BJ (cell line): ENCODE data around the gene FAM107B. TPM values are rescaled to one million over a fixed set of nuclear protein-coding genes. Genes with fewer than 3 reads are reported as not detected.

Source experiments
- CTCF ChIA-PET: fragments of 350-600 bp; formaldehyde crosslinking; extraction: SDS; loops from one replicate; lab custom pipeline; 2021; ENCODE audit warnings: antibody characterized with exemption, inconsistent platforms; lab: Yijun Ruan, JAX
- POLR2A ChIA-PET: fragments of 300-600 bp; sonication (Branson Sonifier 250); formaldehyde crosslinking; extraction: SDS; loops from one replicate; lab custom pipeline; 2021; ENCODE audit warnings: antibody characterized with exemption; lab: Charles Lee
- DNase-seq: peaks from one replicate; pipeline ENCODE4 v3.0.0-alpha.2; 2011; ENCODE audit warnings: low read depth
- H3K27me3 ChIP-seq: 2 replicates; pipeline ENCODE4 v1.6.0; 2011; ENCODE audit warnings: low read length; ENCODE audit not compliant: control insufficient read depth, insufficient read depth
- H3K36me3 ChIP-seq: 2 replicates; pipeline ENCODE4 v1.5.1; 2011; ENCODE audit warnings: low read length; ENCODE audit not compliant: control insufficient read depth, insufficient read depth
- H3K4me3 ChIP-seq: 2 replicates; pipeline ENCODE4 v1.5.1; 2011; ENCODE audit warnings: low read depth, mild to moderate bottlenecking, control low read depth, low read length
- polyA plus RNA-seq: library from polyadenylated mRNA; depleted of rRNA; stranded (reverse); fragments of >200 nt; gene quantifications from 2 replicates; pipeline ENCODE4 v1.2.3, GENCODE V29; 2011
- TF ChIP-seq, protein P1 (sequence below): IDR thresholded peaks from 2 replicates; pipeline ENCODE4 v1.5.1; 2011; ENCODE audit warnings: low read depth, mild to moderate bottlenecking, control low read depth, inconsistent platforms, low read length, moderate library complexity; ENCODE audit not compliant: insufficient read depth

FAM107B gene
- polyA plus RNA-seq, 1 experiment, result 11.3 TPM

DNA sequence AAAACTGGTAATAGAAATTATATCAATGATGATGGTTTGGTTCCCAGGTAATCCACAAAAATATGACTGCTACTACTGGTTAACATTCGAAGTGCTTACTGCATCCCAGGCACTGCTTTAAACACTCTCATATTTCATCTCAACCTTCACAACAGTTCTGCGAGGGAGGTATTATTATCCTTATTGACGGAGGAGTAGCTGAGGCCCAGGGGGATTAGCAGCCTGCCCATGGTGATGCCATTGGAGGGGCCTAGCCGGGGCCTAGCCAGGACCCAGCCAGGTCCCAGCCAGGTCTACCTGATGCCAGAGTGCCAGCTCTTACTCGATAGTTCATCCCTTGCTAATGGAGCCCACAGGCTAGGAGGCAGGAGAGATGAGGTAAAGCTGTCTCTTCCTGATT is 217.1 kb downstream of the FAM107B start:
- no peak for DNase-seq
- no peaks in the 10 kb centered on the region; the same call in 1 of the 2 replicates for H3K36me3 ChIP-seq
- CTCF ChIA-PET, result interaction anchor here (0.8 kb wide), 1 partner anchor 15 kb away, joined by 3 read pairs; no protein-coding TSS in a partner anchor
- H3K27me3 ChIP-seq, result no peaks in the 10 kb centered on the region
- H3K4me3 ChIP-seq, result no peak overlapping the region
- TF ChIP-seq, protein P1, sequence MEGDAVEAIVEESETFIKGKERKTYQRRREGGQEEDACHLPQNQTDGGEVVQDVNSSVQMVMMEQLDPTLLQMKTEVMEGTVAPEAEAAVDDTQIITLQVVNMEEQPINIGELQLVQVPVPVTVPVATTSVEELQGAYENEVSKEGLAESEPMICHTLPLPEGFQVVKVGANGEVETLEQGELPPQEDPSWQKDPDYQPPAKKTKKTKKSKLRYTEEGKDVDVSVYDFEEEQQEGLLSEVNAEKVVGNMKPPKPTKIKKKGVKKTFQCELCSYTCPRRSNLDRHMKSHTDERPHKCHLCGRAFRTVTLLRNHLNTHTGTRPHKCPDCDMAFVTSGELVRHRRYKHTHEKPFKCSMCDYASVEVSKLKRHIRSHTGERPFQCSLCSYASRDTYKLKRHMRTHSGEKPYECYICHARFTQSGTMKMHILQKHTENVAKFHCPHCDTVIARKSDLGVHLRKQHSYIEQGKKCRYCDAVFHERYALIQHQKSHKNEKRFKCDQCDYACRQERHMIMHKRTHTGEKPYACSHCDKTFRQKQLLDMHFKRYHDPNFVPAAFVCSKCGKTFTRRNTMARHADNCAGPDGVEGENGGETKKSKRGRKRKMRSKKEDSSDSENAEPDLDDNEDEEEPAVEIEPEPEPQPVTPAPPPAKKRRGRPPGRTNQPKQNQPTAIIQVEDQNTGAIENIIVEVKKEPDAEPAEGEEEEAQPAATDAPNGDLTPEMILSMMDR, result no peak
- POLR2A ChIA-PET, result no interaction called here

DNA sequence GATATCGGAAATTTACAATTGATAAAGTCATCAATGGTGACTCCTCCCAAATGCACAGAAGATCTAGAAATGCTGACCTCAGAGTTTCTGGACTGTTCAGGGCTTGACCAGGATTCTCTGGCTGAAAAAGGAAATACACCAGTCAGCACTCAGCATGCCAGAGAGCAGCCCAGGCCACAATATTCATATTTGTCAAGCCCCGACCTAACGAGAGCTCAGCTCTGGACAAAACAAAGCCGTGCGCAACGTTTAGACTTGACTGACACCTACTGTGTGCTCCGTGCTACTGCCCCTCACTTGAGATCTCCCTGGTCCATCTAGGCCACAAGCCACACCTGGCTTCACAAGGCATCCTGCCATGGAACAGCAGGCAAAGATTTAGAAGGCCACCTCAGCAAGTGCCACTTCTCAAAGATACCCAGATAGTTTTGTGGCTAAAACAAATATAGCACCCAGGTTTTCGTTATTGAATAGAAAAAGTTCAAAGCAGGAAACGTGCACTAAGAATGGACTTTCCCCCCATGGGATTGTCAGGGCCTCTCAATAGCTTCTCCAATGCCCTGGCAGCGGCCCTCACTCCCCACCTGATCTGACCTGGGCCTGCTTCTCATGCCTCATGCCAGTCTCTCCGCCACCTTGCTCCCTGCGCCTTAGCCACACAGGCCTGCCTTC is 218.3 kb downstream of the FAM107B start:
- ChIA-PET CTCF (interaction anchor here (0.9 to 1.5 kb wide), 2 partner anchors 14 to 18 kb away, joined by 3 read pairs; no protein-coding TSS in a partner anchor), POLR2A (no interaction called here)
- no peak overlapping the region for H3K4me3 ChIP-seq
- no peak for DNase-seq
- H3K36me3 ChIP-seq, result no peaks in the 10 kb centered on the region; the same call in 1 of the 2 replicates
- H3K27me3 ChIP-seq, result no peaks in the 10 kb centered on the region
- TF ChIP-seq, protein P1, result no peak

DNA sequence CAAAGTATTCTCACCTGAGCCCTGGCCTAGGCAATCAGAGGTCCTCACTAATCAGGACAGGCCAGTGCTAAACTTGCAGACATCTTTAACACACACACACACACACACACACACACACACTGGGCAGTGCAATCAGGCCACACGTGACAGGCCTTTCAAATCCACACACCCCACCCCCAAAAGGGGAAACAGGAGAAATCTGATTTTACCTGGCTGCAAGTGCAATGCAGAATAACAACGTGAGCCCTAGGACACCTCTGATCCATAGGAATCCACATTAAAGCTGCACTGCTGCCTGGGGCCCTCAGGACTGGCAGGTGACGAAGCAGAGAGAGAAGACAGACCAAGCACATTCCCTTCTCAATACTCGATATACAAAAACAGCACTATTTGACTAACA is 218.9 kb downstream of the FAM107B start:
- H3K4me3 ChIP-seq, result no peak overlapping the region
- no peaks in the 10 kb centered on the region; the same call in 1 of the 2 replicates for H3K36me3 ChIP-seq
- no peaks in the 10 kb centered on the region for H3K27me3 ChIP-seq
- ChIA-PET CTCF (interaction anchor here (1.5 kb wide), 1 partner anchor 18 kb away, joined by 3 read pairs; no protein-coding TSS in a partner anchor), POLR2A (no interaction called here)
- TF ChIP-seq, protein P1, result no peak
- DNase-seq, result no peak

DNA sequence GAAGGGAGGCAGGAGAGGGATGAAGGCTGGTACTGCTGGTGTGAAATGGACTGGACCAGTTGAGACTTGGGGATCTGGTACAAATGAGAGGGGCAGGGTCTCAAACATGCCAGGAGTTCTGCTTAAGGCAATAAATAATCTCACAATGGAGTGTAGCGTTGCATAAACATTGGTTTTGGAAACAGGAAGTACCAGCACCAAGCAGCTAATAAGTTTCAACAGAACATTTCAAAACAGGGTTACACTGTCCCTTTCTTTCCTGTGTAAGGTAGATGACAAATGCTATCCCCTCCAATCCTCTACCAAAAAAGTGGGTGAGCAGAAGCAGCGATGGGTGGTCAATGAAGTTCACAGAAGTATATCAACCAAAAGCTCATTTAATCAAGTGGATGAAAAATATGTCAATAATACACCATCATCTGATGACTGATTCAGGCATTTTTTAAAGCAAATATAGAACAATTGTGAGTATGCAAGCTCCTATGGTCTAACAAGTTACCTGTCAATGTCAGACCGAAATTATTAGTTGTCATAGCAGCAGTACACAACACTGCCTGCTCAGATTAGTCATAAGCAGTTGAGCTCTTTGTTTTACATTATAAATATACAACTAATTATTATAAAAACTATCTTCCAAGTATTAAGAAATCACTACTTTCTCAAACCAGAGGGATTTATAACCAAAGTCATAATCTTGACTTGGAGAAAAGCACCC is 220.0 kb downstream of the FAM107B start:
- no peak for DNase-seq
- no peaks in the 10 kb centered on the region for H3K27me3 ChIP-seq
- ChIA-PET POLR2A (no interaction called here), CTCF (interaction anchor here (0.7 to 1.6 kb wide), 4 partner anchors 11 to 23 kb away, joined by 3 to 6 read pairs (median 4); no protein-coding TSS in a partner anchor)
- H3K4me3 ChIP-seq, result no peak overlapping the region
- TF ChIP-seq, protein P1, result no peak
- H3K36me3 ChIP-seq, result no peaks in the 10 kb centered on the region; the same call in 1 of the 2 replicates

DNA sequence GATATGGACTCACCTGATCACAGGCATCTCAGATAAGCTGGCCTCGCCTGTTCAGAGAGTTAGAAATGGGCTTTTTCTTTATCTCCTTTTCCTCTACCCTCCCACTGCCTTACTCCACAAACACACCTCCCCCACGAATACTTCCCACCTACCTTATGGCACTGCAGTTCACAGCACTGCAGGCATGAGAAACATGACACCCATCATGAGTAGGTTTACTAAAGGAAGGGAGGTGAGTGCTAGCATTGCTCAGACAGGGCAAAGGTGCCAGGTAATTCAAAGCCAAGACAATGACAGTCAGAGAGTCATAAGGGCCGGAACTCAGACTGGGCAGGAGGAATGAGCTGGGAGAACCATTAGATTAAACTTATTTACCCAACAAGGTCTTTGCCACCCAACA is 220.6 kb downstream of the FAM107B start:
- CTCF ChIA-PET, result interaction anchor here (0.7 to 1.6 kb wide), 4 partner anchors 10 to 24 kb away, joined by 3 to 6 read pairs (median 4); no protein-coding TSS in a partner anchor
- TF ChIP-seq, protein P1, result no peak

More for the DNA sequence above, 220.6 kb downstream of the FAM107B start:
- H3K27me3 ChIP-seq, result no peaks in the 10 kb centered on the region
- DNase-seq, result no peak
- POLR2A ChIA-PET, result no interaction called here
- no peak overlapping the region for H3K4me3 ChIP-seq
- H3K36me3 ChIP-seq, result no peaks in the 10 kb centered on the region; the same call in 1 of the 2 replicates
